ENCODE data around the gene PHLDB3.
A peak's percentile ranks its signal among the peaks of the same experiment; 100 is the strongest.

PHLDB3 gene

GRCh38 chr19:43496960-43497359 lies 7.6 kb downstream of the PHLDB3 start:
- no peak for ATAC-seq

GRCh38 chr19:43495082-43495481 lies 9.5 kb downstream of the PHLDB3 start:
- ATAC-seq = no peak

GRCh38 chr19:43490759-43491158 lies 13.8 kb downstream of the PHLDB3 start:
- no peak for ATAC-seq

- no peak for ATAC-seq
These were observed 14.5 kb downstream of the PHLDB3 start for GRCh38 chr19:43489979-43490599.

- no peak for ATAC-seq
These were observed 15.2 kb downstream of the PHLDB3 start for GRCh38 chr19:43489310-43489709.

- no peak for ATAC-seq
These were observed 16.4 kb downstream of the PHLDB3 start for GRCh38 chr19:43488179-43488578.

- no peak for ATAC-seq
These were observed 18.1 kb downstream of the PHLDB3 start for GRCh38 chr19:43486412-43486811.

- ATAC-seq = no peak
These were observed 18.6 kb downstream of the PHLDB3 start for GRCh38 chr19:43485951-43486350.

GRCh38 chr19:43483281-43483680 lies 21.3 kb downstream of the PHLDB3 start:
- ATAC-seq = no peak

GRCh38 chr19:43482193-43482592 lies 22.4 kb downstream of the PHLDB3 start:
- ATAC-seq = no peak

GRCh38 chr19:43481701-43482100 lies 22.8 kb downstream of the PHLDB3 start:
- no peak for ATAC-seq

- no peak for ATAC-seq
These were observed 24.0 kb downstream of the PHLDB3 start for GRCh38 chr19:43480574-43480973.

- ATAC-seq = no peak
These were observed 24.5 kb downstream of the PHLDB3 start for GRCh38 chr19:43479961-43480561.

GRCh38 chr19:43479226-43479625 lies 25.3 kb downstream of the PHLDB3 start:
- ATAC-seq = no peak

- no peak for ATAC-seq
These were observed 26.2 kb downstream of the PHLDB3 start for GRCh38 chr19:43478323-43478722.

- no peak for ATAC-seq
These were observed 27.9 kb downstream of the PHLDB3 start for GRCh38 chr19:43476606-43477005.

- peak; percentile 75 to 82 for ATAC-seq
These were observed 29.4 kb downstream of the PHLDB3 start for GRCh38 chr19:43474986-43475705.

- ATAC-seq = no peak
These were observed 30.1 kb downstream of the PHLDB3 start for GRCh38 chr19:43474487-43474886.

GRCh38 chr19:43471091-43471490 lies 33.5 kb downstream of the PHLDB3 start:
- ATAC-seq = no peak

GRCh38 chr19:43470288-43470687 lies 34.3 kb downstream of the PHLDB3 start:
- peak; percentile 71 to 79 for ATAC-seq

- no peak for ATAC-seq
These were observed 35.4 kb downstream of the PHLDB3 start for GRCh38 chr19:43469160-43469480.

GRCh38 chr19:43468354-43469159 lies 36.0 kb downstream of the PHLDB3 start:
- no peak for ATAC-seq

- no peak for ATAC-seq
These were observed 36.8 kb downstream of the PHLDB3 start for GRCh38 chr19:43467730-43468129.

- no peak for ATAC-seq
These were observed 37.3 kb downstream of the PHLDB3 start for GRCh38 chr19:43467276-43467675.

Data from activated CD4-positive, CD25-positive, alpha-beta regulatory T cell treated with anti-CD3 and anti-CD28 coated beads, Interleukin-2, amount 50 U/mL, for 24 hours (primary cell).